Measurements from ENCODE around the gene TAF4B.

DNA sequence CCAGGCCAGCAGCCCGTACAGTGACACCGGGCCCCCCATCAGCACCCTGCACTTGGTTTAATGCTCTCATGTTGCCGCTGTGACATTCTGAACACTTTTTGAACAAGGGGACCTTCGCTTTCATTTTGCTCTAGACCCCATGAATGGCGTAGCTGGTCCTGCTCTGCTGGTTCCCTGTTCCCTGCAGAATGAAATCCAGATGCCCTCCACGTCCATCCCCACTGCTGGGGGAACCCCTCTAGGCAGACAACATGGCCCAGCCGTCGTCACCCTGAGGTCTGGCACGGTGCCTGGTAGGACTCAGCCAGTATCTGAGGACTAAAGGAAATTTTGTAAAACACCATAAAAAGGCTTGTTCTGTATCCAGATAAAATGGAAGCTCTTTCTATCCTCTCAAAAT lies 193.5 kb downstream of the TAF4B start:
- TF ChIP-seq, protein P1, sequence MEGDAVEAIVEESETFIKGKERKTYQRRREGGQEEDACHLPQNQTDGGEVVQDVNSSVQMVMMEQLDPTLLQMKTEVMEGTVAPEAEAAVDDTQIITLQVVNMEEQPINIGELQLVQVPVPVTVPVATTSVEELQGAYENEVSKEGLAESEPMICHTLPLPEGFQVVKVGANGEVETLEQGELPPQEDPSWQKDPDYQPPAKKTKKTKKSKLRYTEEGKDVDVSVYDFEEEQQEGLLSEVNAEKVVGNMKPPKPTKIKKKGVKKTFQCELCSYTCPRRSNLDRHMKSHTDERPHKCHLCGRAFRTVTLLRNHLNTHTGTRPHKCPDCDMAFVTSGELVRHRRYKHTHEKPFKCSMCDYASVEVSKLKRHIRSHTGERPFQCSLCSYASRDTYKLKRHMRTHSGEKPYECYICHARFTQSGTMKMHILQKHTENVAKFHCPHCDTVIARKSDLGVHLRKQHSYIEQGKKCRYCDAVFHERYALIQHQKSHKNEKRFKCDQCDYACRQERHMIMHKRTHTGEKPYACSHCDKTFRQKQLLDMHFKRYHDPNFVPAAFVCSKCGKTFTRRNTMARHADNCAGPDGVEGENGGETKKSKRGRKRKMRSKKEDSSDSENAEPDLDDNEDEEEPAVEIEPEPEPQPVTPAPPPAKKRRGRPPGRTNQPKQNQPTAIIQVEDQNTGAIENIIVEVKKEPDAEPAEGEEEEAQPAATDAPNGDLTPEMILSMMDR (IDR thresholded peaks at IDR 0.05), result no peak
- no peak for TF ChIP-seq POLR2A (IDR thresholded peaks at IDR 0.05)

All from testis (tissue), 2 donors.